Upper lobe of left lung (tissue), 4 donors: ENCODE measurements around the gene RECQL5.

Experiments used
- EP300 ChIP-seq, 4 donors: sonication (generic); formaldehyde crosslinking; IDR thresholded peaks; one replicate each; pipeline ENCODE4 v1.5.1; 2017; ENCODE audit warnings: antibody characterized with exemption in 4 of 4, control low read depth in 2 of 4
- POLR2A ChIP-seq, 4 donors: fragments of 450-650 bp; IDR thresholded peaks; one replicate each; pipeline ENCODE4 v1.5.1; 2016 to 2017; ENCODE audit warnings: antibody characterized with exemption in 4 of 4, mild to moderate bottlenecking in 2 of 4
- POLR2AphosphoS5 ChIP-seq, 2 donors: sonication (generic); formaldehyde crosslinking; IDR thresholded peaks; one replicate each; pipeline ENCODE4 v1.5.1; 2017; ENCODE audit warnings: antibody characterized with exemption in 2 of 2
- TF ChIP-seq, protein P1 (sequence below), 6 experiments: fragments of 450-650 bp in 4 of 6; fragments of 200-600 bp in 2 of 6; sonication (generic) in 2 of 6; IDR thresholded peaks; one replicate each; pipeline ENCODE4 v1.5.1; 2016 to 2019; ENCODE audit warnings: antibody characterized with exemption in 6 of 6

DNA sequence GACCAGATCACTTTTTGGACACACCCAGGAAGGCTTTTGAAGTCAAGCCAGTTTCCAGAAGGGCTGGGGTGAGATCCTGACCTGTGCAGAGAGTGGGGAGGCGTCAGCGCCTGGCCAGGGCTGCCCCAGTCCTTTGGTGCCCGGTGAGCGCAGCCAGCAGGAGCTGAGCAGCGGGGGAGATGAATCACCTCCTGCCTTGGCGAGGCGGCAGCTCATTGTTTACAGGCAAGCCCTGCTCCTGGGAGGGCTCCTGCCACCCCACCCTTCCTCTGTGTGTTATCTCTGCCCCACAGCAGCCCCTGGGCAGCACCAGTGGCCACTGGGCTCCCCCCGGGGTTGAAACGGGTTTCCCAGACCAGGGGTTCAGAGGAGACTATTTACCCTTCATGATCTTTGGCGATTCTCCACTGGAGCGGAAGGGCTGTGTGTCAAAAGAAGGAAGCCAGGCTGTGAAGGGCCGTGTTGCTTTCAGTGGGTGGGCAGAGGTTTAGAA lies 40.2 kb upstream of the RECQL5 start:
- TF ChIP-seq POLR2AphosphoS5 (IDR thresholded peaks at IDR 0.05) (peak; percentile 78 to 91), EP300 (IDR thresholded peaks at IDR 0.05) (peak in 2 of 4 donors; percentile 86 to 93), POLR2A (IDR thresholded peaks at IDR 0.05) (no peak)
- TF ChIP-seq, protein P1, sequence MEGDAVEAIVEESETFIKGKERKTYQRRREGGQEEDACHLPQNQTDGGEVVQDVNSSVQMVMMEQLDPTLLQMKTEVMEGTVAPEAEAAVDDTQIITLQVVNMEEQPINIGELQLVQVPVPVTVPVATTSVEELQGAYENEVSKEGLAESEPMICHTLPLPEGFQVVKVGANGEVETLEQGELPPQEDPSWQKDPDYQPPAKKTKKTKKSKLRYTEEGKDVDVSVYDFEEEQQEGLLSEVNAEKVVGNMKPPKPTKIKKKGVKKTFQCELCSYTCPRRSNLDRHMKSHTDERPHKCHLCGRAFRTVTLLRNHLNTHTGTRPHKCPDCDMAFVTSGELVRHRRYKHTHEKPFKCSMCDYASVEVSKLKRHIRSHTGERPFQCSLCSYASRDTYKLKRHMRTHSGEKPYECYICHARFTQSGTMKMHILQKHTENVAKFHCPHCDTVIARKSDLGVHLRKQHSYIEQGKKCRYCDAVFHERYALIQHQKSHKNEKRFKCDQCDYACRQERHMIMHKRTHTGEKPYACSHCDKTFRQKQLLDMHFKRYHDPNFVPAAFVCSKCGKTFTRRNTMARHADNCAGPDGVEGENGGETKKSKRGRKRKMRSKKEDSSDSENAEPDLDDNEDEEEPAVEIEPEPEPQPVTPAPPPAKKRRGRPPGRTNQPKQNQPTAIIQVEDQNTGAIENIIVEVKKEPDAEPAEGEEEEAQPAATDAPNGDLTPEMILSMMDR (IDR thresholded peaks at IDR 0.05), result no peak
